HG03565 (cell line): ENCODE measurements around the gene PLCB1.
"Not testable (repeated sequence)": the region's sequence is repeated elsewhere in the genome, so short reads cannot be mapped to it uniquely, and the experiment has no call there.

ENCODE experiments used
- ATAC-seq: cut with Tn5 transposase; IDR thresholded peaks from one replicate; pipeline ENCODE4 v1.9.1; 2021; ENCODE audit warnings: mild to moderate bottlenecking, moderate library complexity; ENCODE audit not compliant: unreplicated experiment

PLCB1 gene

DNA sequence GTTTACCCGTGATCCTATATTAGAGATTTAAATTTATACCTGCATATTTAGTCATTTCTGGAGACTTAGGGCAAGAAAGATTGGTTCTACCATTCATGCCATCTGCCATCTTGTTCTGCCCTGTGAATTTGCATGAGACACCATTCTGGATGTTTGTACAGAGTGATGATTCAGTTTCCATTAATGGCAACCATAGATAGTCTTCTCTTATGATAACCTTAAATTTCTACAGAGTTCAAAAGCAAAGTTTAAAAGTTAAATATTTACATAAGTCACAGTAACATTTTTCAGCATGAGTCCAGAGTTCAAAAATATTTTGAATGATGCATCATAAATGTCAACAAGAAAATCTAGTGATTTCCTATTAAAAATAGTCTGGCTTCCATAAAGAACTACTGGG lies 23.2 kb downstream of the PLCB1 start:
- ATAC-seq: no peak

GRCh38 chr20:8155812-8156211 lies 23.7 kb downstream of the PLCB1 start:
- ATAC-seq: no peak

DNA sequence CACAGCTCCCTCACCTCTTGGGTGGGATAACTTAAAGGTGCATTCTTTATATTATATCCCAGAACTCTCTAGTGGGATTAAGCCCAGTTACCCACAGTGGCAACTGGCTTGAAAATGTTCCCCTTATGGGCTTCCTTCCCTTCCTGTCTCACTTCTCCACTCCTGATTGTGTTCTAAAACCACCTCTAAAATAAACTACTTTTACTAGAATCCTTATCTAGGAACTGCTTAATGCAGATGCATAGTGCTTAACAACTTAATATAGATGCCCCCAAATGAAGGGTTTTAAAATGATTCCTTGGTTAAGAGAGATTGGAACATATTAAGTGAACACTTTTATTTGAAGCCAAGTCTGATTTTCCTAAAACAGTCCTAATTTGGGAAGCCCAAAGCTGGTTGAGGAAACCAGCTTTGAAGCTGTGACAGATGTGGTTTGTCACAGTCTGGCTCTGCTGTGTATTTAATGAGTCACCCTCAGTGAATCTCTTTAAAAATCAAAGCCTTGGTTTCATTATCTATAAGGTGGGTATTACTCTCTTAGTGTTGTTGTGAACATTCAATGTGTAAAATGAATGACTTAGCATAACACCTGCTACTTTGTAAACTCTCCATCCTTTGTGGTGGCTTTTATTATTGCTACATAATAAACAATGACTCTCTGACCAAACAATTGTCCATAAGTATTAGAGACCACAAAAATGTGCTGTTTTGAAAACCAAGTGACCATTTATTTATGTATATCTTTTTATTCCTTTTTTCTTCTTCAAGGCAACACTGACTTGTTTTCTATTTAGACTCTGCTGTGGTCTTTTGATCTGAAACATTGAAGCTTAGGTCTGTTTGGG lies 24.4 kb downstream of the PLCB1 start:
- peak; percentile 82 for ATAC-seq

- not testable (repeated sequence) for ATAC-seq
These were observed 27.2 kb downstream of the PLCB1 start for GRCh38 chr20:8159217-8159616.

GRCh38 chr20:8161264-8162071 lies 29.4 kb downstream of the PLCB1 start:
- ATAC-seq: no peak

DNA sequence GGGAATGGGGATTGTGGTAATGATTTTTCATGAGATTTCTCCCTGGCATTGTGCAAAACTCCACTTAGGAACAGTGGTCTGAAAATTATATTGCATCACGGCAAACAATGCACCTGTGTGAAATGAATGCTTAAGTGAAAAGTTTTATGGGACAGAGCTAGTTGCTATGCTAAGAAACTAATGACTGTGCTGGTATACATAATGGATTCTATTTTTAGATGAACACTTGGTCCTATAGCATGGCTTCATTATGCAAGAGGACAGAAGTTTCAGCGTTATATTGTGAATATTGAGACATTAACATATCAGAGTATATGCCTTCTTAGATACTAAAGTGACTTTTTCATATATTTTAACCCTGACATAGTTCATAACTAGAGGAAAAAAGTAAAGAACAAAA lies 30.5 kb downstream of the PLCB1 start:
- no peak for ATAC-seq

DNA sequence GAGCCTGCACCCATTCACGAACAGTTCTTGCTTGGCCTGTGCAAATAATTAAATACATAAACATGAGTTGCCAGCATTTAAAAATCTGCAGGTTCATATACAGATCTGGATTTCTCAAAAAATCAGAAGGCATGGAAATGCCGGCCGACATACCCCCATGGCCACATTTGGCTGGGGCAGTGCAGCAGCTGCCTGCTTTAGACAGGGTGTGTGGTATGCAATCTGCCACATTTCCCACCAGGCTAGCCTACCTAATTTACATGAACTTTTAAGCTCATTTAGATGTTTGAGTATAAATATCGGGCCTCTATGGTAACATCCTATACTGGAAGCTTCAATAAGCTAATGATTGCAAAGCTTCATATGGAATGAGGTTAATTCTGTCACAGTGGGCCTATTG lies 31.5 kb downstream of the PLCB1 start:
- ATAC-seq: no peak

DNA sequence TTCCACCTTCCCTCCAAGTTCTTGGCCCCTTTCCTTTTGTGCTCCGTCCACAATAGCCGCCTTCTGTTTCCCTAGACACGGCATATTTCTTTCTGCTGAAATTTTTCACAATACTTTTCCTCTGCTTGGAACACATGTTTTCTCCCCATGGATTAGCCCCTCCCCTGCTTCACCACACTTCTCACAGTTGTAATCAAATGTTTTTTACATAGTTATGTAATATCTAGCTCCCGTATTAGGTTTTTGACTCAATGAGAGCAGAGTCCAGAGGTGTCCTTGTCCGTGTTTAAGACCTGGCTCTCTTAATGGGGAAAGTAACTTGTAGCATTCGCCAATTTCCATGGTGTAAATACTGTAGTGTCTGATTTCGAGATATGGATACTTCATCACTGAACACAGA lies 34.7 kb downstream of the PLCB1 start:
- no peak for ATAC-seq

- ATAC-seq: no peak
These were observed 36.8 kb downstream of the PLCB1 start for GRCh38 chr20:8168785-8169288.

- no peak for ATAC-seq
These were observed 38.9 kb downstream of the PLCB1 start for GRCh38 chr20:8170921-8171320.

DNA sequence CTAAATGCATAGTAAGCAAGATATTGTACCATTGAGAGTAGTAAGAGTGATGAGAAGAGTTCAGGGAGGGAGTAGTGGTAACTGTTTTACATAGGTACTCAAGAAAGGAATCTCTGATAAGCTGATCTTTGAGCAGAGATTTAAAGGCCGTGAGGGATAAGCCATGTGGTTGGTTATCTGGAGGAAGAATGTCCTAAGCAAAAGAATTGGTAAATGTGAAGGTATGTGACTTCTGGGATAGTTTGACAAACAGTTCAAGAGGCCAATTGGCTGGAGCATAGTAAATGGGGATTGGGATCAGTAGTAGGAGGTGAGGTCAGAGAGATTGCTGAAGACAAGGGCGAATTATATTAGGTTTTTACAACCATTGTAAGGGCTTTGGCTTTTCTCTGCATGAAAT lies 40.1 kb downstream of the PLCB1 start:
- no peak for ATAC-seq

DNA sequence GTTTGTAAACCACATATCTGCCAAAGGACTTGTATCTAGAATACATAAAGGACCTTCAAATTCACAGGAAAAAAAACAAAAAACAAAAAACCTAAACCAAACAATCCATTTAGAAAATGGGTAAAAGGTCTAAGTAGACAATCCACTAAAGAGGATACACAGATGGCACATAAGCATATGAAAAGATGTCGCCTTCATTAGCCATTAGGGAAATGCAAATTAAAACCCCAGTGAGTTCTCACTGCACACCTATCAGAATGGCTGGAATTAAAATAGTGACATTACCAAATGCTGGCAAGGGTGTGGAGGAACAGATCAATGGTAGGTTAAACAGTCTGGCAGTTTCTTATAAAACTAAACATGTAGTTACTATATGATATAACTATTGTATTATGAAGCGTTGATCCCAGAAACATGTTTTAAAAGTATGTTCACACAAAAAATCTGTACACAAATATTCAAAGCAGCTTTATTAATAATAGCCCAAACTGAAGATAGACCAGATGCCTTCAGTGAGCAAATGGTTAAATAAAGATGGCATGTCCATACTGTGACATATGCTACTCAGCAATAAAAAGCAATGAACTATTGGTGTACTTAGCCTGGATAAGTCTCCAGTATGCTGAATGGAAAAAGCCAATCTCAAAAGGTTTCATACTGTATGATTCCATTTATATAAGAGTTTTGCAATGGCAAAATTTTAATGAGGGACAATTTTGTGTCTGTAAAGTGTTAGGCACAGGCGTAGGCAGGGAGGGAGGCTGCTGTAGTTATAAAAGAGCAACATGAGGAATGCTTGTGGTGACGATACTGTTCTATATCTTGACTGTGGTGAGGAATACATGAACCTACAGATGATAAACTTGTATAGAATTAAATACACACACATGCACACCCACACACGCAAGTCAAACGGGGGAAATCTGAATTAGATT lies 43.9 kb downstream of the PLCB1 start:
- ATAC-seq: no peak

DNA sequence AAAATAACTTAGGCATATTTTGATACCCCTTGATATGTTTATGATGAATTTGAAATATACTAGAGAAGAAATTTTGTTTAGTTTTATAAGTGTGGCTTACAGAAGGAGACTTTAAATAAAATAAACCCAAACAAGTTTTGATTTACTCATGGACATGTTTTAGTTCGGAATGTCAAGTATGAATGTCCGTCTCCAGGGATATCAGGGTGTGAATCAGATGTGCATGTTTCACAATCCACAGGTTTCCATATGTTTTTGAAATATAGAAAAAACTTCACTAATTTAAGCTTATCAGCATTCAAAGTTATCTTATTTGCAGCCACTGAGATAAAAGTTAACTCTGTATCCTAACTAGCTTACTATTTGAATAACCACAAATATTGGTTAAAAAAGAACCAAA lies 51.5 kb downstream of the PLCB1 start:
- no peak for ATAC-seq

DNA sequence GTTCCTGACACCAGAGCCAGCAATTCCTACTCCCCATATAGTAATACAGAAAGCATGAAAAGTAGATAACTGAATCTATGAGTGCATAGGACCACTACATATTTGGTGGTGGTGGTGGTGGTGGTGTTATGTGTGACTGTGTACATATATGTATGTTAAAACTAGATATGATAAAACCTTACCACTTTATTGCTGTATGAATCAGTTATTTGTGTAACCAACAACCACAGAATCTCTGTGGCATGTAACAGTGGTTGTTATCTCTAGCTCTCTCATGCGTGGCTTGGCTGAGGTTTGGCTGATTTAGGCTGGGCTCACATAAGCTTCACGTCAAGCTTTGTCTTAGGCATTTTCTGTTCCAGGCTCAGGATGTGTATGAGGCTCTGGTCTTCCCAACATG lies 55.7 kb downstream of the PLCB1 start:
- ATAC-seq: no peak

DNA sequence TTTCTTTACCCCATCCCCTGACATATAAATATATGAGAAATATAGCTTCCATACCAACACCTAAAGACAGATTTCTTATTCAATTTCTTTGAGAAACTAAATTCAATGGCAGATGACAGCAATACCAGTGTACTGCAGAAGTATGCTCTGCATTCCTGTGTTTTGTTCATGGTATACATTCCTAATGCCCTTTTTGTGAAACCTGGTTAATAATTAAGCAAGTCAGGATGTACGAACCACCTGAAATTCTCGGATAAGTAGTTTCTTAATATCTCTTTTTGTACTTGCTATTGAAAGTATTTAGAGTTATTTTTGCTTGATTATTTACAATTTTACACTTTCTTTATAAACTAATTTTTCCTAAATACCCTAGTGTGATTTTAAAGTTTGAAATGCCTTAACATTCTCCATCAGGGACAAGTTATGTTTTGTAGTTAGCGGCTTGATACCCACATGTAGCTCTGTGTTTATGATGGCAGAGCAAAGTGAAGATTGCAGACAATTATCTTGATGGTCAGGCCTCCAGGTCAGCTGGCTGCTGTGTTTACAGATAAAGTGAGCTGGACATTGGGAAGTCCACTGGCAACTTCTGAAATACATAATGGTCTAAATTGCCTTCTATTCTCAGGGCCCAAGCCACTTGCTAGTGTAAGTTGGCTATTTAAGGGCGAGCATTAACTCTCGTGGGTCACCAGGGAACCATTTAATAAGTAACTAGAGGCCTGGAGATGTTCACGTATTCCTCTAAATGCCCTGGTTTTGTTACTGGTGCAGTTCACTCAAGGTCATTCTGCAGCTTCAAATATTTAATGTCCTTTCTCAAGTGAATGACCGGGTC lies 58.2 kb downstream of the PLCB1 start:
- ATAC-seq: no peak

GRCh38 chr20:8194721-8195120 lies 62.7 kb downstream of the PLCB1 start:
- ATAC-seq: no peak

DNA sequence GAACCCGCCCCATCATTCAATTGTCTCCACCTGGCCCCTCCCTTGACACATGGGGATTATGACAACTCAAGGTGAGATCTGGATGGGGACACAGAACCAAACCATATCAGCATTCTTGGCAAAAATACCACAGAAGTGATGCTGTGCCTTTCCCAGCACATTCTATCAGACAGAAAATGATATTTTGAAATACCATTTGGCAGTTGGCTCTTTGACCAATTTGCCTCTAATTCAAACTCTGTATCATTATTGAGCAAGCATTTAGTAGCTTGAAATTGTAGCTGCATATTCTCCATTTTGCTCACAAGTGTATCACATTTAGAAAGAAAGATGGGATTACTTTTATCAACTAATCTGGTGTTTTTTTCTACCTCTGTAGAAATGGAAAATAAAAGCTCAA lies 64.0 kb downstream of the PLCB1 start:
- ATAC-seq: no peak

DNA sequence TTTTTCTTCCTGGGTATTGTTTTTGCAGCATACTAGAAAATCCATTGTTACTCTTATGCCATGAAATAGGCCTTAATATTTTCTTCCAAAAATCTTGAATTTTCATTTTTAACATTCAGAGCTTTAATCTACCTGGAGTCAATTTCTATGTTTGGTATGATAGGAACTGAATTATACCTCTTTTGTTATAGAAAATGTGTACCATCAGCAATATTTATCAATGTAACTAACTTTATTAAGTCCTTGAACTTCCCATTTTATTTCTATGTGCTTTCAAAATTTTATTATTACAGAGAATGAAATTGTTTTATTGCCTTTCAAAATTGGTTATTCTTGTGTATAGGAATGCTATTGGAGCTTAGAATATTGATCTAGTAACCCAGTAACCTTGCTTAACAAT lies 68.2 kb downstream of the PLCB1 start:
- ATAC-seq: no peak

DNA sequence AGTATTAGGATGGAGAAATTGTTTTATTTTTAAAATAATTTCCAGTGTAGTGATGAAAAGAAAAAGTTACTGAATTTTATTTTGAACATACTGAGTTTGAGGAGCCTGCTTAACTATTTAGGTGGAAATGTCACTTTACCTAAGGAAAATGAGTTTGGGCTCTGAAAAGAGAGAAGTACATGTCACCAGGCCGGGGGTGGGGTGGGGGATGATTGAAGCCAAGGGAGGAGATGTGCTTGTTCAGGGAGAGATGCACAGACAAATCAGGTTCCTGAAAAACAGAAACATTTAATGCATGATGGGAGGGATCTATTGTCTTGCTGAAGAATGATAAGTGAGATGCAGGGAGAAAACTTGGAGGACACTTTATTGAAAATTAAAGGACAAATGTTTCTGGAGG lies 71.3 kb downstream of the PLCB1 start:
- no peak for ATAC-seq

GRCh38 chr20:8205996-8206395 lies 73.9 kb downstream of the PLCB1 start:
- no peak for ATAC-seq
